DMS79 (cell line): ENCODE measurements around the gene RAB5A.
"Not testable (repeated sequence)": the region's sequence is repeated elsewhere in the genome, so short reads cannot be mapped to it uniquely, and the experiment has no call there.

Source experiments
- DNase-seq: peaks from one replicate; lab custom pipeline; 2025; lab: John Stamatoyannopoulos, UW

The RAB5A gene

GRCh38 chr3:19946832-19947548 is at the start of gene RAB5A:
RAB5A (plus strand) TSS chr3:19947097; CDS start chr3:19950899, 3,802 bp downstream.
- peak; percentile 88 for DNase-seq

- no peak for DNase-seq
Measured at GRCh38 chr3:19898721-19899120, 48.2 kb upstream of the RAB5A start.

- no peak for DNase-seq
Measured at GRCh38 chr3:19899264-19899663, 47.6 kb upstream of the RAB5A start.

- DNase-seq: not testable (repeated sequence)
Measured at GRCh38 chr3:19899833-19900232, 47.1 kb upstream of the RAB5A start.

- DNase-seq: no peak
Measured at GRCh38 chr3:19901337-19901736, 45.6 kb upstream of the RAB5A start.

- DNase-seq: no peak
Measured at GRCh38 chr3:19901918-19902317, 45.0 kb upstream of the RAB5A start.

- DNase-seq: no peak
Measured at GRCh38 chr3:19903649-19904048, 43.2 kb upstream of the RAB5A start.

GRCh38 chr3:19907523-19907922 is 39.4 kb upstream of the RAB5A start:
- DNase-seq: no peak

GRCh38 chr3:19911452-19911851 is 35.4 kb upstream of the RAB5A start:
- no peak for DNase-seq

GRCh38 chr3:19917167-19917566 is 29.7 kb upstream of the RAB5A start:
- no peak for DNase-seq

GRCh38 chr3:19920401-19921080 is 26.4 kb upstream of the RAB5A start:
- DNase-seq: no peak

GRCh38 chr3:19931180-19931692 is 15.7 kb upstream of the RAB5A start:
- no peak for DNase-seq

GRCh38 chr3:19931767-19932188 is 15.1 kb upstream of the RAB5A start:
- no peak for DNase-seq

GRCh38 chr3:19932422-19932821 is 14.5 kb upstream of the RAB5A start:
- no peak for DNase-seq

GRCh38 chr3:19934098-19934566 is 12.8 kb upstream of the RAB5A start, which contains the start of gene EFHB:
EFHB (minus strand) TSS chr3:19934217; CDS start chr3:19934018, 199 bp downstream.
- no peak for DNase-seq

GRCh38 chr3:19937459-19938294 is 9.2 kb upstream of the RAB5A start:
- DNase-seq: no peak

GRCh38 chr3:19938295-19938627 is 8.6 kb upstream of the RAB5A start:
- DNase-seq: no peak

GRCh38 chr3:19940643-19941042 is 6.3 kb upstream of the RAB5A start:
- DNase-seq: no peak

- DNase-seq: no peak
Measured at GRCh38 chr3:19945534-19945933, 1.4 kb upstream of the RAB5A start.

- no peak for DNase-seq
Measured at GRCh38 chr3:19945969-19946831, 697 bp upstream of the RAB5A start.

GRCh38 chr3:19947549-19948225 is 790 bp downstream of the RAB5A start:
- DNase-seq: no peak
